Spleen (tissue), 3 donors: ENCODE data around the gene LAMA5.
A peak's percentile ranks its signal among the peaks of the same experiment; 100 is the strongest.

Experiments used
- POLR2A ChIP-seq, 3 donors: fragments of 450-650 bp; IDR thresholded peaks; one replicate each; pipeline ENCODE4 v1.5.1; 2017; ENCODE audit warnings: antibody characterized with exemption in 3 of 3, mild to moderate bottlenecking in 1 of 3
- POLR2AphosphoS5 ChIP-seq, 3 donors: sonication (generic); formaldehyde crosslinking; IDR thresholded peaks; one replicate each; pipeline ENCODE4 v1.5.1; 2017; ENCODE audit warnings: antibody characterized with exemption in 3 of 3

- TF ChIP-seq POLR2AphosphoS5 (IDR thresholded peaks at IDR 0.05) (peak in 1 of 3 donors; percentile 36), POLR2A (IDR thresholded peaks at IDR 0.05) (no peak)
Observed at GRCh38 chr20:62319346-62319909, 47.7 kb downstream of the LAMA5 start.
